ENCODE results near the gene SLC40A1.

GRCh38 chr2:189511960-189512319 lies 68.6 kb downstream of the SLC40A1 start:
- no peak for TF ChIP-seq EZH2 (IDR thresholded peaks at IDR 0.05)
- no peak for TF ChIP-seq FOXP2 (optimal IDR thresholded peaks at IDR 0.05; ENCODE audit: control extremely low read depth, extremely low read length, insufficient read depth)
